Measurements from ENCODE around the gene AP2A2.

AP2A2 gene

GRCh38 chr11:977830-978720 is 52.4 kb downstream of the AP2A2 start:
- no peak for DNase-seq

GRCh38 chr11:978781-979180 is 53.1 kb downstream of the AP2A2 start:
- DNase-seq: no peak

GRCh38 chr11:980438-981357 is 55.0 kb downstream of the AP2A2 start:
- DNase-seq: no peak

GRCh38 chr11:981764-982163 is 56.1 kb downstream of the AP2A2 start:
- DNase-seq: no peak

GRCh38 chr11:984546-984945 is 58.9 kb downstream of the AP2A2 start:
- DNase-seq: no peak

- no peak for DNase-seq
Observed at GRCh38 chr11:985406-985805, 59.7 kb downstream of the AP2A2 start.

GRCh38 chr11:985848-986247 is 60.2 kb downstream of the AP2A2 start:
- DNase-seq: no peak

- no peak for DNase-seq
Observed at GRCh38 chr11:986270-986951, 60.7 kb downstream of the AP2A2 start.

- no peak for DNase-seq
Observed at GRCh38 chr11:986952-987305, 61.3 kb downstream of the AP2A2 start.

- DNase-seq: no peak
Observed at GRCh38 chr11:987671-988070, 62.0 kb downstream of the AP2A2 start.

GRCh38 chr11:990101-990500 is 64.4 kb downstream of the AP2A2 start:
- DNase-seq: no peak

GRCh38 chr11:991034-991433 is 65.4 kb downstream of the AP2A2 start:
- DNase-seq: no peak

- DNase-seq: no peak
Observed at GRCh38 chr11:991711-992307, 66.1 kb downstream of the AP2A2 start.

GRCh38 chr11:992577-992976 is 66.9 kb downstream of the AP2A2 start:
- DNase-seq: no peak

- DNase-seq: no peak
Observed at GRCh38 chr11:993632-994167, 68.0 kb downstream of the AP2A2 start.

- no peak for DNase-seq
Observed at GRCh38 chr11:995044-995751, 69.5 kb downstream of the AP2A2 start.

GRCh38 chr11:995752-996420 is 70.2 kb downstream of the AP2A2 start:
- DNase-seq: no peak

GRCh38 chr11:996681-997080 is 71.0 kb downstream of the AP2A2 start:
- no peak for DNase-seq

- DNase-seq: no peak
Observed at GRCh38 chr11:997907-998306, 72.2 kb downstream of the AP2A2 start.

GRCh38 chr11:999009-999408 is 73.3 kb downstream of the AP2A2 start:
- no peak for DNase-seq
